Measurements from ENCODE around the gene AHDC1. TPM values are rescaled to one million over a fixed set of nuclear protein-coding genes. Genes with fewer than 3 reads are reported as not detected.
A peak's percentile ranks its signal among the peaks of the same experiment; 100 is the strongest.

Gene AHDC1
- total and polyA plus RNA-seq, 10 of the 15 experiments (the other 5 are each of a cell fraction or from before 2014, with no cell fraction given), result 0.21 to 13.0 (median 1.4) TPM

DNA sequence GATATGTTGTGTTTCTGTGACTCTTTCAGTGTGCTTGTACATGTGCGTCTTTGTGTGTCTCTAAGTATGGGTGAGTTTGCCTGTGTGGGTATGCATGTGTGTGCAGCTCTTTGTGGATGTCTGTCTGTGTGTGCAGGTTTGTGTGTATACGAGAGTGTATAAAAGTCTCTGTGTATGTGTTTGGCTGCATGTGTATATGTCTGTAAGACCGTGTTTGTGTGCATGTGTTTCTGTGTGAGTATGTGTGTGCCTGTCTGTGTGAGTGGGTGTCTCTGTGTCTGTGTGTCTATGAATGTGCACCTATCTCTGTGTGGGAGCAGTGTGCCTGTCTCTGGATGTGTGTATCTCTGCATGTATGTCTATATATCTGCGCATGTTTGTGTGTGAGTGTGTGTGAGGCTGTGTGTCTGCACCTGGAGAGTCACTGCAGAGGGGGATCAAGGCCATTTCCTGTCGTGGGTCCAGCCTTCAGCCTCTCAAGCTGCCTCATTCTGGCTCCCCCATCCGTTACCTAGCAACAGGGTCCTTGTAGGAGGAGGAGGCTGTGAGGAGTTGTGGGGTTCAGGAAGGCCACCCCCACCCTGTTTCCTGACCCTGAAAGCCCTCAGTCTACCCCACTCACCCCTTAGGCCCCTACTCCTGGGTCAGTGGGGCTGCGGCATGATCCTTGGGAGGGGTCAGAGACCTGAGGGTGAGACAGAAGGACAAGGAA is 20.7 kb upstream of the AHDC1 start (continued):
- peak; percentile 38 for TF ChIP-seq NKRF (conservative IDR thresholded peaks at IDR 0.05)
- TF ChIP-seq, protein P1, sequence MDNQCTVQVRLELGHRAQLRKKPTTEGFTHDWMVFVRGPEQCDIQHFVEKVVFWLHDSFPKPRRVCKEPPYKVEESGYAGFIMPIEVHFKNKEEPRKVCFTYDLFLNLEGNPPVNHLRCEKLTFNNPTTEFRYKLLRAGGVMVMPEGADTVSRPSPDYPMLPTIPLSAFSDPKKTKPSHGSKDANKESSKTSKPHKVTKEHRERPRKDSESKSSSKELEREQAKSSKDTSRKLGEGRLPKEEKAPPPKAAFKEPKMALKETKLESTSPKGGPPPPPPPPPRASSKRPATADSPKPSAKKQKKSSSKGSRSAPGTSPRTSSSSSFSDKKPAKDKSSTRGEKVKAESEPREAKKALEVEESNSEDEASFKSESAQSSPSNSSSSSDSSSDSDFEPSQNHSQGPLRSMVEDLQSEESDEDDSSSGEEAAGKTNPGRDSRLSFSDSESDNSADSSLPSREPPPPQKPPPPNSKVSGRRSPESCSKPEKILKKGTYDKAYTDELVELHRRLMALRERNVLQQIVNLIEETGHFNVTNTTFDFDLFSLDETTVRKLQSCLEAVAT (IDR thresholded peaks at IDR 0.05), result peak; percentile 67
- TF ChIP-seq, protein P2, sequence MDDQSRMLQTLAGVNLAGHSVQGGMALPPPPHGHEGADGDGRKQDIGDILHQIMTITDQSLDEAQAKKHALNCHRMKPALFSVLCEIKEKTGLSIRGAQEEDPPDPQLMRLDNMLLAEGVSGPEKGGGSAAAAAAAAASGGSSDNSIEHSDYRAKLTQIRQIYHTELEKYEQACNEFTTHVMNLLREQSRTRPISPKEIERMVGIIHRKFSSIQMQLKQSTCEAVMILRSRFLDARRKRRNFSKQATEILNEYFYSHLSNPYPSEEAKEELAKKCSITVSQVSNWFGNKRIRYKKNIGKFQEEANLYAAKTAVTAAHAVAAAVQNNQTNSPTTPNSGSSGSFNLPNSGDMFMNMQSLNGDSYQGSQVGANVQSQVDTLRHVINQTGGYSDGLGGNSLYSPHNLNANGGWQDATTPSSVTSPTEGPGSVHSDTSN (IDR thresholded peaks at IDR 0.05; ENCODE audit: insufficient replicate concordance, low read depth, low read length), result peak; percentile 10
- 0 out of 2 replicates have a peak, but pooled peaks have one; percentile 11 for TF ChIP-seq SMAD5 (IDR thresholded peaks at IDR 0.05; ENCODE audit: low read depth)
- peak; percentile 83; the same call in 1 of the 2 replicates for TF ChIP-seq YBX1 (IDR thresholded peaks at IDR 0.05)
- TF ChIP-seq SMAD1 (IDR thresholded peaks at IDR 0.05; ENCODE audit: low read depth, partially characterized antibody), result peak; percentile 25
- 0 out of 2 replicates have a peak, but pooled peaks have one; percentile 41 for TF ChIP-seq TCF12 (IDR thresholded peaks at IDR 0.05; ENCODE audit: low read depth, low read length)
